Epithelial cell of esophagus (primary cell): Measurements from ENCODE around the gene DRC3.

Source experiments
- DNase-seq: peaks from one replicate; pipeline ENCODE4 v3.0.0; 2010; ENCODE audit warnings: low read depth
- H3K4me3 ChIP-seq: 2 replicates; pipeline ENCODE4 v1.5.1; 2011; ENCODE audit warnings: mild to moderate bottlenecking, low read length, control low read depth
- CTCF ChIP-seq: IDR thresholded peaks from 2 replicates; pipeline ENCODE4 v1.5.1; 2011; ENCODE audit warnings: low read depth, mild to moderate bottlenecking, low read length, control low read depth, inconsistent platforms; ENCODE audit not compliant: insufficient read depth; ENCODE audit errors: missing control alignments

The DRC3 gene

GRCh38 chr17:17985555-17985954 lies 12.9 kb downstream of the DRC3 start:
- H3K4me3 ChIP-seq, result no peak overlapping the region
- no peak for DNase-seq
- no peak for TF ChIP-seq CTCF

- H3K4me3 ChIP-seq, result no peak overlapping the region
- no peak for TF ChIP-seq CTCF
- no peak for DNase-seq
Measured at GRCh38 chr17:17987187-17987896, 14.7 kb downstream of the DRC3 start.

GRCh38 chr17:17987901-17988300 lies 15.2 kb downstream of the DRC3 start:
- no peak overlapping the region for H3K4me3 ChIP-seq
- no peak for DNase-seq
- no peak for TF ChIP-seq CTCF

- no peak for DNase-seq
- no peak for TF ChIP-seq CTCF
- H3K4me3 ChIP-seq, result no peak overlapping the region
Measured at GRCh38 chr17:17988427-17988945, 15.8 kb downstream of the DRC3 start.

- no peak for DNase-seq
- H3K4me3 ChIP-seq, result no peak overlapping the region
Measured at GRCh38 chr17:17989081-17989480, 16.4 kb downstream of the DRC3 start.

GRCh38 chr17:17989618-17990017 lies 17.0 kb downstream of the DRC3 start:
- no peak for TF ChIP-seq CTCF
- no peak for DNase-seq
- no peak overlapping the region for H3K4me3 ChIP-seq

More at GRCh38 chr17:17989081-17989480, 16.4 kb downstream of the DRC3 start:
- TF ChIP-seq CTCF, result no peak

- TF ChIP-seq CTCF, result no peak
- H3K4me3 ChIP-seq, result no peak overlapping the region
- peak; percentile 51 for DNase-seq
Measured at GRCh38 chr17:17990282-17990681, 17.6 kb downstream of the DRC3 start.
